NCI-H69 (cell line): ENCODE measurements around the gene DLK1.
A peak's percentile ranks its signal among the peaks of the same experiment; 100 is the strongest.

ENCODE experiments used
- DNase-seq: peaks from one replicate; lab custom pipeline; 2025; lab: John Stamatoyannopoulos, UW

DLK1 gene

DNA sequence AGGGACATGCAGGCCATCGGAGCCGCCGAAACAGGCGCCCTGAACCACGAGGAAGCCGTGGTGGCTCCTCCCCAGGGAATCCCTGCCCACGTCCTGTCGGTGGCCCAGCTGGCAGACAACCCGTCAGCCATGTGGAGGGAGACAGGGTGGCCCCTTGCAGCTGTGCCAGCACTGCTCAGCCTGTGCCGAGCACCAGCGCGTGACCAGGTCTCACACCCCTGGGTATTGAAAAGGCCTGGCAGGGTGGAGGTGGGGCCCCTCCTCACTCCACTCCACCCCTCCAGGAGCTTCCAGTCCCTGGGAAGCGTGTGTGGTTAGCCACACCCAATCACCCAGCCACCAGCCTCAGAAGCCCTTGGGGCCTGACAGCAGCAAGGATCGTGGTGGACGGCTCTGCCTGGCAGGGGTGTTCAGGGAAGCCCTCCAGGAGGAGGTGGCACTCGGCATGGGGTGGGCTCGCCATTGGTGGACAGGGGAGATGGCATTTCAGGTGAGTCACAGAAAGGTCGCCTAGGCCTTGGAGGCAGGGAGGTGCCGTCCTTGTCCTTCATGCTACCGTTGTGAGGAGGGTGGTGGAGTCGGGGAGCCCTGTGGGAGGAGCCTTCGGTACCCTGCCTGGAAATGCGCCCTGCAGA, 12.3 kb upstream of the DLK1 start:
- DNase-seq = peak; percentile 77

DNA sequence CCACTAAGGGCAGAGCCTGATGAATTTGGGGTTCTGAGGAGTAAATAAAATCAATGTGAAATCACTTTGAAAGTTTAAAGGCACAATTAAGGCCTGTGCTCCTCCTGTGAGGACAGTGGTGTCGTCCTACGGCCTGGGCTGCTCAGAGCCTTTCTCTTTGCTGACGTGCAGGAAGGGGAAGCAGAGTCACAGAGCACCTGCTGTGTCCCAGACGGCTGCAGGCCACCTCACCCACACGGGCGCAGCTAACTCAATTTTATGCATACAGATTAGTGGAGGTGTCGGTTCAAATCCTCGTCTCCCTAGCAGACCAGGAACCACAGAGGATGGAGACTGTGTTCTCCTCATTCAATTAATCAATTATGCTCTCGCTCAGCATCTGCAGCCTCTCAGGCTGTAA, 11.4 kb upstream of the DLK1 start:
- DNase-seq = no peak

DNA sequence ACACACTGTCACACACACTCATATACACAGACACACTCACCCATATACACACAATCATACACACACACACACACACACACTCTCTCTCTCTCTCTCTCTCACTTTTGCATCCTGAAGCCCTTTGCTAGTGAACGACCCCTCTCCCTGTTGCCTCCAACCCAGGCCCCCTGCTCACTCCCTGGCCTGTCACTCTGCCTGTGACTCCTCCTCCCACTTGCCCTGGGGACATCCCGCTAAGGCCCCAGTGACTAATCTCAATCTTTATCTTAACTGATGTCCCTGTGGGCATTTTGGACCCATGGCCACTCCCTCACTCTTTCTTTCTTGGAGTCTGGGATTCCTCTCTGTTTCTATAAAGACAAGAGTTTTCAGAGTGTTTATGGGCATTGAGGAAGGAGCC, 10.9 kb upstream of the DLK1 start:
- DNase-seq = peak; percentile 31

DNA sequence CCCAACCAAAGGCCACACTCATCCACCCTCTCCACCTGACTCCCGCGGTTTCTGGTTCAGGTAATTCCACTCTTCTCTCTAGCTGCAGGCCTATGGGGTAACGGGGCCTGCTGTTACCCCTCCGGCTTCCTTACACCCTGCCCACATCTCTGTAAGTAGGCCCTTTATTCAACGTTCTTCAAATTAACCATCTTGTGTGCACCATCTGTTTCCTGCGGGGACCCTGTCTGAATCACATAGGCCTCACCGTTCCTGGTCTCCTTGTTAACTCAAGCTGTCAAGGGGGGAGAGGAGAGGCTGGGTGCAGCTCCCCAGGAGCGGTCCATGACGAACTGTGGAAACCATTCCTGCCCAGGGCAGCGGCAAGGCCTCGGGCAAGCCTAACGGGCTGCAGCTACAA, 9.3 kb upstream of the DLK1 start:
- peak; percentile 94 for DNase-seq

DNA sequence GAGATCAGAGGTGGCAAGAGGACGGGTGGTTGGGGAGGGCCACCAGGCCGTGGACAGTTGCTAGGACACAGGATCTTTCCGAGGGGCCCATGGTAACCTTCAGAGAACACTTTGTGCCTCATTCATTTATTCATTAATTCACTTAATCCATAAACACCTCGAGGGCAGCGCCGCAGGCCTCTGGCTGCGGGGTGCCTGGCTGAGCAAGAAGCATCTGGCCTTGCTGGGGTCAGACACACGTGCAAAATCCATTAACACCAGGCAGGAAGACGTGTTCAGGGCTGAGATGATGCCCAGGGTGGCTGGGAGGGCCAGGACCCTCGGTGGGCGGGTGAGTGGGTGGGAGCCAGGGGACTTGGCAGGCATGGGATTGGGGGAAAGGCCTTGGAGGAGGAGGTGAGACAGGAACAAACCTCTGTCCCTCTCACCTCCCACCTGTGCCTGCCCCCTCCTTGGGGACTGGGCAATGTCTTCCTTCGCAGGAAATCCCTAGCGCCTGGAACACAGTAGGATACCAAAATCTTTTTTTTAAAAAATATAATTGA, 6.6 kb upstream of the DLK1 start:
- DNase-seq = peak; percentile 23

DNA sequence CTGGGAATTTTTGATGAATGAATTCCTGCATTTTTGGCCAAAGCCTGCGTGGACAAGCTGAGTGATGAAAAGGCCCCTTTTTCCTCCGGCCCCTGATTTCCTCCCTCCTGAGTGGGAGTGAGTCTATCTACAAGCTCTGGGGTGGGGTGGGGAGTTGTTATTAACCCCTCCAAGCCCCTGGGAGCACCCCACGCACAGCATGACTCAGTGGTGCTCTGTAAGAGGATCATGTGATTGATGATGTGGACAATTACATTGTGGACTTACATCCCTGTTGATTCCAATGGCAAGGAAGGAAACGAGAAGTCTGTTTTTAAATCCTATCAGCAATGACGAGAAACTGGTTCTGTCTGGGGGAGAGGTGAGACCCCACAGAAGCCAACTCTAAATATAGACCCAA, 5.1 kb upstream of the DLK1 start:
- no peak for DNase-seq

DNA sequence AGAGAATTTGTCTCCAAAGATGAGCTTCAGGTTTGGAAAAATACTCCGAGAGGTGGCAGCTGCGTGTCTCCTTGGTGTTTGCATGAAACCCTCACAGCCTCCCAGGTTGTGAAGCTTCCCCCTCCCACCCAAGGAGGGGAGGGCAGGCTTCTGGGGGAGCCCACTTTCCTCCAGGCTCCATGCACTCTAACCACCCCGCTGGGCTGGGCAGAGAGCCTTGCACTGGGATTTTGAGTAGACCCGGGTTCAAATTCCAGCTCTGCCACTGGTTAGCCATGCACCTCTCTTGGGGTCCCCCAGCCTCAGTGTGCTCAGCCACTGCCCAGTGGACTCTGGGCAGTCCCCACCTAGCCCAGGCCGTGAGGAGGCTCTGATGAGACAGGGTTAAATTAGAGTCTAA, 4.3 kb upstream of the DLK1 start:
- no peak for DNase-seq

DNA sequence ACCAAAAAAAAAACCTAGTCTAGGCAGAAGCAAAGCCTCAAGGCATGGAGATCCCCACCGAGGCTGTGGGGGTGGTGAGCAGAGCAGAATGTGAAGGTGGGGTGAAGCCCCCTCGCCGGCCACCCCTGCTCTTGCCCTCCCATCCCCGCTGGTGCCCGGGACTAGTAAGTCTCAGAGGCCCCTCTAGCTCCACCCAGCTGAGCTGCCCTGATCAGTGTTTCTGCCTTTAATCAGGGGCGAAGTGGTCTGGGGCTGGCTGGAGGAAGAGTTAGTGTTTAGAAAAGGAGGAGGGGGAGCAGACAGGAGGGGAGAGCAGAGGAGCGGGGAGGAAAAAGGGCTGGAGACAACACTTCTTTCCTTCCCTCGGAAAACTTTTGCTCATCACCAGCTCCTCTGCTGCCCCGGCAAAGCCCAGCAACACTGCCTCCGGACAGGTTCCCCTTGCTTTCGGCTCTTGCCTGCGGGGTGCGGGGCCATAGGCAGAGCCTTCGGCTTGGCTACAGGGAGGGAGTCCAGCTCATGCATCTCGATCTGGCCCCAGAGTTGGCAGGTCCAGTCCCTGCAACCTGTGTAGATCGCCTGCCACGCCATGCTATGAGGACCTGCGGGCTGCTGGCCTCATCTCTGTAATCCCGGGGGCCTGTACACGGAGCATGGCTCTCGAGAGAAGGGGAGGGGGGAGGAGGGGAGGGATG, 3.4 kb upstream of the DLK1 start:
- no peak for DNase-seq

DNA sequence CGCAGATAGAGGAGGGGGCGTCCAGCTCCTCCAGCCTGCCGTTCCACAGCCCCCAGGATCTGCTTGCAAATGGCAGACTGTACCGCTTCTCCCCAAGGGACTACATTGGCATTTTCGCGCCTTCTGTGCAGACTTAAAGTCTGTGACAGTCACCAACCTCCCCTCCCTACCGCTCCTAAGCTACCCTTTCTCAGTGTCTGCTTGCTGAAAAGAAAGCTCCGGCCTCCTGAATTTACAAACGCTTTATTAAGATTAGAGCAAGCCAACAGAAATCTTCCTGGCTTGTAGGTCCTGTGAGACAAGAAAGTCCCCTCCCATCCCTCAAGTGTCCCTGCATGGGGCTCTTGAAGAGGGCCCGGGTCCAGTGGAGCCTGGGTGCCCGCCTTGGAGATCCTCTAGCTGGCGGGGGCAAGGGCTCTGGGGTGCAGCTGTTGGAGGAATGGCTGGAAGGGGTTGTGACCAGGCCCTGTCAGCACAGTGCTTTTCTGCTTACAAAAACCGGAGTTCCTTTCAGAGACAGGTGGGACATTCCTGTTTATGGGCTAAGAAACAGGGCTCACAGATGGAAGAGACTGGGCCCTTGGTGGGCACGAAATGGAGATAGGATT, 2.8 kb upstream of the DLK1 start:
- no peak for DNase-seq

DNA sequence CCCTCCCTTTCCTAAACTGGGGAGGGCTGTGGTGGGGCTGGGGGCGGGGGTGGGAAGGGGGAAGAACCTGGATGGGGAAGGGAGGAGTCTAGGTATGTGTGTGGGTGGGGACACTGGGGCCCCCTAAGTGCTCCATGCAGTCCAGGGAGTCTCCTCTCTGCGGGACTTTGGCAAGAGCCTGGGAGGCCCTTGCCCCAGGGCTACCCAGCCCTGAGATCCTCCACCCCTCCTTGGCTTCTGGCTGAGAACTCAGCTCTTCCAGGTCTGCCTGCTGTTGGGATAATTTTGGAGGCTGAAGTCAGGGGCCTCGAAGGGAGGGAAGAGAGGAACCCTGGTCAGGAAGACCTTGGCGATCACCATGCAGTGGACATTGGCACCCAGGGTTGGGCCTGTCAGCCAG, 2.2 kb upstream of the DLK1 start:
- no peak for DNase-seq

DNA sequence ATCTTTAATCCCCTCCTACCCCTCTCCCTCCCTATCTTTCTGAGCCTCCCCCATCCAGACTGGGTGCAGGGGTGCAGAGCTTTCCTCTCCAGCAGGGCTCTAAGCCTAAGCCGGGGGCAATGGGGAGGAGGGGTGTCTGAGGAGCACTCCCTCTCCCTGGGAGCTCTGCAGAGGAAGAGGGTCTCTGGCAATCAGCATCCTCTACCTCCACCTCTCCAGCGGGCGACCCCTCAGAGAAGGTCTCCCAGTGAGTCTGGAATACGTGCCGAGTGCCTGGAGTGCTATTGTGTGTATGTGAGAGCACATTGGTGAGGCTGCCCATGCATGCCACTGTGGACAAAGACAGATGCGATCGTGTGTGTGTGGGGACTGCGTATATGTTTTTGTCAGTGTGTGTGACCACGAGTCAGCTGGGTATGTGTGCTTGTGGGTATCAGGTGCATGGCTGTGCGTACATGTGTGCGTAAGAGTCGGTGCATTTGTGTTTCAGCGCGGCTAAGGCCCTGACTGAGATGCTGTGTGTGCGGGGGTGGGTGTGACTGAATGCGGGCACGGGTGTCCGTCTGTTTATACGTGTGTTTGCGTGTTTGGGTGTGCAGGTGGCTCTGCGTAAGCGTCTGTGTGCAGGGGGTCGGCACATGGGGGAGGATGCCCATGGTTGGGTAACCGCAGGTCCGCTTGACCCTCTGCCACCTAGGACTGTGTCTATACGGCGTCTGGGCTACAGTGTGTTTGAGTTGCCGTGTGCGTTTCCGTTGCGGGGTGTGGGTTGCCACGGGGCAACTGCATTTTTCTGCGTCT, 905 bp upstream of the DLK1 start:
- DNase-seq = no peak

DNA sequence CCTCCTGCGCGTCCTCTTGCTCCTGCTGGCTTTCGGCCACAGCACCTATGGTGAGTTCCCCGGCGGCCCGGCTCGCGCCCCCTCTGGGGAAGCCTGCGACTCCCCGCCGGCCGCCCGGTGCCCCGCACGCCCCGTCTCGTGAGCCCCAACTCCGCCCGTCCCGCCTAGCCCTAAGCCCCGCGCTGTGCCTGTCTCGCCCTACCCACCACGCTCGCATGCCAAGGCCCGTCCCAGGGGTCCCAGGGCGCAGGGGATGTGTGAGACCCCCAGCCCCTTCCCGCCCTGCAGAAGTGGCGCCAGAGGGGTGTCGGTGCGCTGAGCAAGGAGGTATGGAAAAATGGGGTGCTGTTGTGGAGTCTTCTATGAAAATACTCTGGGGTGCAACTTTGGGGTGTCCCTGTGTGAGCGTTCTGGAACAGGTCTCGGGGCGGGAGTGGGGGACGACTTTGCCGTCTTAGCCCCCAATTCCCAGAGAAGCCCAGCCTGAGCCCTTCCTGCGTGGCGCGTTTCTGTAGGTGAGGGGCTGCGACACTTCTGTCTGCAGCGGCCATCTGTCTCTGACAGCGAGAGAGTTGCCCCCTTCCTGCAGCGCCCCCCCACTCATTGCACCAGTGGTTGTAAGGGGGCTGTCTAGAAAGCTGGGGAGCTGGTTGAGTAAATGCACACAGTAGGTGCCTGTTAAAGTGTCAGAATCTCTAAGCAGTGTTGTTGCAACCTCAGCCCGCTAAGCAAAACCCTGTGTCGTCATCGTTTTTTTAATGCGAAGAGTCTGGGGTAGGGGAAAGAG, 587 bp downstream of the DLK1 start:
- DNase-seq = no peak

DNA sequence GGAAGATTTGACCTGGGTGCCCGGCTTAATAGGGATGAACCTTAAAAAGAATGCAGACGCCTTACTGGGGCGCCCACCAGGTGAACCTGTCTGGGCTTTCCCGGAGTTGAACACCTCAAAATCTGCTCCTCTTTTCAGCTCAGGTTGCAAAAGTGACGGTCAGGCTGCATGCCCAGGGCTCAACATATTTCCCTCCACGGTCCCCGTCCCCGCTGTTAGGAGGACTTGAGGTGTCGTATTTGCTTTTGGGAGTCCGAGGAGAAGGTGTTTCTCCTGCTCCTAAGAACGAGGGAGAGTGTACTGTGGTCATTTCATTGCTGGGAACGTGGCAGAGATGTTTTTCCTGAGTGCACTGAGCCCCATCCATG, 1.2 kb downstream of the DLK1 start:
- DNase-seq = no peak

DNA sequence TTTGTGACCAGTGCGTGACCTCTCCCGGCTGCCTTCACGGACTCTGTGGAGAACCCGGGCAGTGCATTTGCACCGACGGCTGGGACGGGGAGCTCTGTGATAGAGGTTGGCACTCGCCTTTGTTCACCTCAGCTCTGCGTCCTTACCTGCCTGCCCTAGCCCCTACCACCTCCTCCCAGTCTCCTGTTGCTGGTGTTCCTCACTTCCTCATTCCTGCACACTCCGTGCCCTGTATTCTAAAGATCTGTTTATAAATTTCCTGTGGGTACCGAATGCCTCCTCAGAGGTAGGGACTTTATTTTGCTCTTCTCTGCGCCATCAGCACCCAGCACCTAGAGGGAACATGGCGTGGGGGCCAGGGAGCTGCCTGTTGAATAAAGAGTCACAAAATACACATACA, 2.3 kb downstream of the DLK1 start:
- no peak for DNase-seq

DNA sequence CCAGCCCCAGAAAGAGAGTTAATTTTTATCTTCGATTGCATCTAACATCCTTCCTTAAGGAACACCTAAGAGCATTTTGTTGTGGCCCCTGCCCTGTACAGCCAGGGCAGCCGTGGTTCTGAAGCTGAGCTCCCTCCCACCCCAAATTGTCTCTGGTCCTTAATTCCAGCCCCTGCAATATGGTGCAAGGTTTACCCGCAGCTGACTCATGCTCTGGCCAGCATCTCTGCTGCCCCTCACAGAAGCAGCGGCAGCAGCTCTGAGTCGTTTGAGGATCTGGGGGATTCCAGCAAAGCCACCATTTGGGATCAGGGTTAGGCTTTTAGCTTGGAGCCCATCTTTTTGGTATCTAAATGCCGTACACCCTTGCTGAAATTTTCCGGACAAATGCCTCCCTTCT, 3.3 kb downstream of the DLK1 start:
- DNase-seq = no peak

DNA sequence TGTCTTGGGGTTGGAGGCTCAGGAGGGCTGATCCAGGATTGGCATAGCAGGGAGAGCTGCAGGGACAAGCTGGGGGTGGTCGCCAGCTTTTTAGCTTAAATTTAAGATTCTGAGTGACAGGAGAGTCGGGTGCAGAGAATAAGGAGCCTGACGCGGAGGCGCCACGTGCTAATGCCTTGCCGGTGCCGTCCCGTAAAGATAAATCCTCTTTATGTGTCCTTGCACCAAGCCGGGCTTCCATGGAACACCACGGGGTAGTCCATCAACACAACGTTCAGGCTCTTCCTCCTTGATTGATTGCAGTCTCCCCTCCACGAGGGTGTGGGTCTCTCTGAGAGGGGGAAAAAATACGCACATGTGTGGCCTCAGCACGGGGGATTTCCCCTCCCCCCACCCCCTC, 3.9 kb downstream of the DLK1 start:
- DNase-seq = no peak

DNA sequence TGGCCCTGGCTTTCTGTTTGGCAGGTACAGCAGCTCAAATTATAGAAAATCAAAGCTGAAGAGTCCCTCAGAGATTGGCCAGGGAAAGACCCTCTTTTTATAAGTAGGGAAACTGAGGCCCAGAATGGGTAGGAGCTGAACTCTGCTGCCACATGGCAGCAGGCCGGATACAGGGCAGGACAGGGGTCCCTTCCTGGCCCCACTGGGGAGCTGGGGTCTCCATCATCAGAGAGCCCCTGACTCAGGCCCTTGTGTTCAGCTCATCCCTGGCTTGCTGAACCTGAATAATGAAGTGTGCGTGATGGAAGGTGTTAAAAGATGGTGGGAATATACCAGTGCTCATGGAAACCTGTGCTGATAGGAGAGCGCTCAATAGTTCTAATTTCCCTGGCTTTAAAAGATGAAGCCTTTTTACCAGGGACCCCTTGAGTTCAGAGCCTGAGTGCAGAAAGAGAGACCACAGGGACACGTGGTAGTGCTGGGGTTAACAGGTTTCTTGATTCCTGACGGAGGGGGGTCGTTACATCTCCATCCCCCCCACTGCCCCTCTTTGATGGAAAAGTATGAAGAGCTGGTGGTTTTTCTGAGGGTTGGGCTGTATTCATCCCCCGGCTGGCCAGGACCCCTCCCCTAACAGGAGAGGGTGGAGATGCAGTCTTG, 4.4 kb downstream of the DLK1 start:
- no peak for DNase-seq

DNA sequence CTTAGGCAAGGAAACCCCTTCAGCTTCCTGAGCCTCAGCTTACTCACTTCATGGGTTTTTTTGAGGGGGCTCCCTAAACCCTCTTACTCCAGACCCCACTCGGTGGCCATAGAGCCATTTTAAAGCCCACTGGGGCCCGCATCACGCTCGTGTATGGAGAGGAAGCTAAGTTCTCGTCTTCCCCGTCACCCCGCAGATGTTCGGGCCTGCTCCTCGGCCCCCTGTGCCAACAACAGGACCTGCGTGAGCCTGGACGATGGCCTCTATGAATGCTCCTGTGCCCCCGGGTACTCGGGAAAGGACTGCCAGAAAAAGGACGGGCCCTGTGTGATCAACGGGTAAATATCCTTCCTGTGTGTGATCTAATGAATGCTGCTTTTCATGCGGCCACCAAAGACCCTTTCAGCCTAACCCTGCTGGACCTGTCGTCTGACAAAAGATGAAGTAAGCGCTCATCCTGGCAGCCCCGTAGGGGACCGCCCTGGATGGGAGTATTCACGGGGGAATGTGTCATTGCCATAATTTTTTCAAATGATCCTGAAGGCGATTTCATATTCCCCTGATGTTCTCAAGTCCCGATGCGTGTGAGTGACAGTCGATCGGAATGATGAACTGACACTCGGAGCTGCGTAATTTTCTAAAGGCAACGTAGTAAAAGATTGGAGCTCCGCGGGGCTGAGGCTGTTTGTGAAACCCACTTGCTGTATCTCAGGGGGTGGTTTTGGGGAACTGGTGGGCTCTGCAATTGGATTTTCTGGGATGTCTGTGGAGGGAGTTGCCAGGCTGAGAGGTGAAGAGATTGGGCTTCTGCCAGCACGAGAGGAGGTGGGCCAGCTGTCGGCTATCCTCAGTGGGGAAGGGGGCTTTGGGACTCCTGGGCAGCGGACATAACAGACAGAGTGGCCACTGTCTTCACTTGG, 5.4 kb downstream of the DLK1 start:
- no peak for DNase-seq

DNA sequence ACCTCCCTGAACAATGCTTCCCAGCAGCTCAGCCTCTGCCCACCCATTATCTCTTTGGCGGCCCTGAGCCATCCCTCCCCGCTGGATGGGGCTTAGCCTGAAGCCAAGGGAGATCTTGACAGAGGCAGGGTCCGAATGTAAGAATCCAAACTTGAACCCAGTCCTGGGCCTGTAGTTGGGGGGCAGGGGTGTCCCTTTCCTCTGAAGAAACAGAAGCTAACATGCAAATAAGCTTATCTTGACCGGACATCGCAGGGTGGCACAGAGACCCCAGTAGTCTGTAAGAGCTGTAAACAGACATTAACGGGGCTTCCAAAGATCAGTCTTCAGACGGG, 6.0 kb downstream of the DLK1 start:
- no peak for DNase-seq

DNA sequence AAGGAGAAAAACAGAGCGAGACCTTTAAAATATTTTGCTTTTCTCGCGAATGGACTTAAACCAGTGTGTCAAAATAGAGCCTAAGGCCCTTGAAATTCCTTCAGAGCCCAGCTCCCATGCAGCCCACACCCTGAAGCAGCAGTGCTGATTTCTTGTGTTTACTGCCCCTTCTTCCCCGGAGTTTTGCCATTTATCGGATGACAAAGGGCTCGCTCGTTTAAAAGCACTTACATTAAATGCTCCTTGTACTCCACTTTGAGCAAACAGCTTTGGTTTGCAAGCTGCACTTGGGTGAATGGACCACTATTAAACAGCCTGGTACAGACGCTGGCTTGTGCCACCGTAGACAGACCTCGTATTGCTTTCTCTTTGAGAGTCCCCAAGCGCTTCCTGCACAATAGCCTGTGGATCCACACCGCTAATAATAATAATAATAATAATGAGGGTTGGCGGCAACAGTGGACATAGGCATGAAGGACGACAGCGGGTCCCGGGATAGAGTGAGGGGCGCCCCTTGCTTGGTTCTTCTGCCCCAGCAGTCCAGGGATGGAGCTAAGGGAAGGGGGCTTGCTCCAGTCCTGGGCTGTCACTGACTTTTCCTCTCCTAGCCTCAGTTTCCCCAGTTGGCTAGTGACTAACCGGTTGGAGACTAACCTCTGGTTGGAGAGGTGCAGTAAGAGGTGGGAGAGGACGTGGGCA, 6.6 kb downstream of the DLK1 start:
- DNase-seq = peak; percentile 33
